ENCODE results near the gene ZSWIM5. TPM values are rescaled to one million over a fixed set of nuclear protein-coding genes. Genes with fewer than 3 reads are reported as not detected.
A peak's percentile ranks its signal among the peaks of the same experiment; 100 is the strongest.

ZSWIM5 gene
- total and polyA plus RNA-seq, 9 of the 15 experiments (the other 6 are each of a cell fraction or from before 2014, with no cell fraction given), result under 0.01 to 0.07 (median 0.03) TPM; not detected in 3

DNA sequence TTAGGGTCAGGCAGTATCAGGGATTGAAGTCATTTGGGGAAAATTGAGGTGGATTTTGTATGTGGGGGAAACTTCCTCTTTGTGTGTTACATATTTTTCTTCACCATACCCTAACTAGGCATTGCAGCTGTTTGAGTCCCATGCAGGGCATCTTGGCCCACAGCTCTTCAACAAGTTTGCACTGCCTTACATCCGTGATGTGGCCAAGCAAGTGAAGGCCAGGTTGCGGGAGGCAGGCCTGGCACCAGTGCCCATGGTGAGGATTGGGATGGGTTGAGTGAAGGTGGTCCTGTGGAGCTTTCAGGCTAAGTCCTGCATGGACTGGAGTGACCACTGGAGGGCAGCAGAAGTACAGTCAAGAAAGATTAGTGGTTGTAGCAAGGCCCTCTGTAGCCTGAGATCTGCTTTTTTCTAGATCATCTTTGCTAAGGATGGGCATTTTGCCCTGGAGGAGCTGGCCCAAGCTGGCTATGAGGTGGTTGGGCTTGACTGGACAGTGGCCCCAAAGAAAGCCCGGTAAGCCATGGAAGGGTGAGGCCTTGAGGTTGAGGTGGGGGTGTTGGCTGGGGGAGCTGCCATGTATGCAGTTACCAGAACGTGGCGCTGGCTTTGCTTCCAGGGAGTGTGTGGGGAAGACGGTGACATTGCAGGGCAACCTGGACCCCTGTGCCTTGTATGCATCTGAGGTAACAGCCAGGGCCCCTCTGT is 191.9 kb downstream of the ZSWIM5 start (continued):
- TF ChIP-seq, protein P1, sequence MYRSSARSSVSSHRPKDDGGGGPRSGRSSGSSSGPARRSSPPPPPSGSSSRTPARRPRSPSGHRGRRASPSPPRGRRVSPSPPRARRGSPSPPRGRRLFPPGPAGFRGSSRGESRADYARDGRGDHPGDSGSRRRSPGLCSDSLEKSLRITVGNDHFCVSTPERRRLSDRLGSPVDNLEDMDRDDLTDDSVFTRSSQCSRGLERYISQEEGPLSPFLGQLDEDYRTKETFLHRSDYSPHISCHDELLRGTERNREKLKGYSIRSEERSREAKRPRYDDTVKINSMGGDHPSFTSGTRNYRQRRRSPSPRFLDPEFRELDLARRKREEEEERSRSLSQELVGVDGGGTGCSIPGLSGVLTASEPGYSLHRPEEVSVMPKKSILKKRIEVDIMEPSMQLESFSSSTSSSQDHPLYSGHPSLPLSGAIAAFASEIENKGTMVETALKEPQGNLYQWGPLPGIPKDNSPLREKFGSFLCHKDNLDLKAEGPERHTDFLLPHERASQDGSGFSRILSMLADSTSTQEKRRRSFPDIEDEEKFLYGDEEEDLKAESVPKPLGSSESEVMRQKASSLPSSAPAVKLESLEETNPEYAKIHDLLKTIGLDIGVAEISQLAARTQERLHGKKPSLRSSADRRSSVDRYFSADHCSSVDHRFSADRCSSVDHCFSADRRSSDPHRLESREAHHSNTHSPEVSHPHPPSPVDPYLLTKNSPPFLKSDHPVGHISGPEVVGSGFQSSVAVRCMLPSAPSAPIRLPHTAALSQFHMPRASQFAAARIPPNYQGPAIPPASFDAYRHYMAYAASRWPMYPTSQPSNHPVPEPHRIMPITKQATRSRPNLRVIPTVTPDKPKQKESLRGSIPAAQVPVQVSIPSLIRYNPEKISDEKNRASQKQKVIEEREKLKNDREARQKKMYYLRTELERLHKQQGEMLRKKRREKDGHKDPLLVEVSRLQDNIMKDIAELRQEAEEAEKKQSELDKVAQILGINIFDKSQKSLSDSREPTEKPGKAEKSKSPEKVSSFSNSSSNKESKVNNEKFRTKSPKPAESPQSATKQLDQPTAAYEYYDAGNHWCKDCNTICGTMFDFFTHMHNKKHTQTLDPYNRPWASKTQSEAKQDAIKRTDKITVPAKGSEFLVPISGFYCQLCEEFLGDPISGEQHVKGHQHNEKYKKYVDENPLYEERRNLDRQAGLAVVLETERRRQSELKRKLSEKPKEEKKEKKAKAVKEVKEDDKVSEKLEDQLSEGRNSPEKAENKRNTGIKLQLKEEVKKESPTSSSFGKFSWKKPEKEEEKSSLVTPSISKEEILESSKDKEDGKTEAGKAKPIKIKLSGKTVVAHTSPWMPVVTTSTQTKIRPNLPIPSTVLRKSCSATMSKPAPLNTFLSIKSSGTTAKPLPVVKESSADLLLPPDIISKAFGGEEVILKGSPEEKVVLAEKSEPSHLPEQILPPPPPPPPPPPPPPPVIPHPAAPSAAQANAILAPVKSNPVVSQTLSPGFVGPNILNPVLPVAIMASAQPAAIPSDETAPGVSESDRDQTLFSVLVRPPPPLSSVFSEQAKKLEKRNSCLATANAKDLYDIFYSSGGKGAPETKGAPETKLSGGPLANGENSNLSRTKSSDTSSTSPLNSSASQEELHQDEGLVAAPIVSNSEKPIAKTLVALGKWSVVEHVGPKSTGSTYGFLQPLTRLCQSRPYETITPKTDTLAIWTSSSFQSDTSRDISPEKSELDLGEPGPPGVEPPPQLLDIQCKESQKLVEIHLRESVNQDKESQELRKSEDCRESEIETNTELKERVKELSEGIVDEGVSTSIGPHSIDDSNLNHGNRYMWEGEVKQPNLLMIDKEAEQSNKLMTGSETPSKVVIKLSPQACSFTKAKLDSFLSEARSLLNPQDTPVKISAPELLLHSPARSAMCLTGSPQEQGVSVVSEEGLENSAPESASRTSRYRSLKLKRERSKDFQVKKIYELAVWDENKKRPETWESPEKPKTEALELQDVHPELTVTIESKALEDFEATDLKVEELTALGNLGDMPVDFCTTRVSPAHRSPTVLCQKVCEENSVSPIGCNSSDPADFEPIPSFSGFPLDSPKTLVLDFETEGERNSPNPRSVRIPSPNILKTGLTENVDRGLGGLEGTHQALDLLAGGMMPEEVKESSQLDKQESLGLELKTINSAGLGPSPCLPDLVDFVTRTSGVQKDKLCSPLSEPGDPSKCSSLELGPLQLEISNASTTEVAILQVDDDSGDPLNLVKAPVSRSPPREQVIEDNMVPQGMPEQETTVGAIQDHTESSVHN (IDR thresholded peaks at IDR 0.05; ENCODE audit: borderline replicate concordance in 1 of 2, low read depth in 1 of 2), result no peak
- peak; percentile 28; the same call in 1 of the 2 replicates for TF ChIP-seq JUN (IDR thresholded peaks at IDR 0.05; ENCODE audit: borderline replicate concordance, low read depth, low read length)
- TF ChIP-seq JUN (CRISPR knock-in tag; IDR thresholded peaks at IDR 0.05; ENCODE audit: borderline replicate concordance), result no peak
- no peak for TF ChIP-seq MED1 (CRISPR knock-in tag; IDR thresholded peaks at IDR 0.05; ENCODE audit: borderline replicate concordance)
- TF ChIP-seq IRF9 (tag; IDR thresholded peaks at IDR 0.05), result no peak
- TF ChIP-seq POLR2A (conservative IDR thresholded peaks at IDR 0.05), result no peak; the same call in 1 of the 2 replicates
- 0 out of 4 replicates have a peak, but pooled peaks of 1 of the 2 experiments have one; percentile 41 for TF ChIP-seq RCOR1 (IDR thresholded peaks at IDR 0.05; ENCODE audit: borderline replicate concordance in 1 of 2, low read depth in 2 of 2, low read length in 2 of 2)
- 0 out of 2 replicates have a peak, but pooled peaks have one; percentile 43 for TF ChIP-seq SMAD4 (CRISPR knock-in tag; conservative IDR thresholded peaks at IDR 0.05)
- TF ChIP-seq, protein P2, sequence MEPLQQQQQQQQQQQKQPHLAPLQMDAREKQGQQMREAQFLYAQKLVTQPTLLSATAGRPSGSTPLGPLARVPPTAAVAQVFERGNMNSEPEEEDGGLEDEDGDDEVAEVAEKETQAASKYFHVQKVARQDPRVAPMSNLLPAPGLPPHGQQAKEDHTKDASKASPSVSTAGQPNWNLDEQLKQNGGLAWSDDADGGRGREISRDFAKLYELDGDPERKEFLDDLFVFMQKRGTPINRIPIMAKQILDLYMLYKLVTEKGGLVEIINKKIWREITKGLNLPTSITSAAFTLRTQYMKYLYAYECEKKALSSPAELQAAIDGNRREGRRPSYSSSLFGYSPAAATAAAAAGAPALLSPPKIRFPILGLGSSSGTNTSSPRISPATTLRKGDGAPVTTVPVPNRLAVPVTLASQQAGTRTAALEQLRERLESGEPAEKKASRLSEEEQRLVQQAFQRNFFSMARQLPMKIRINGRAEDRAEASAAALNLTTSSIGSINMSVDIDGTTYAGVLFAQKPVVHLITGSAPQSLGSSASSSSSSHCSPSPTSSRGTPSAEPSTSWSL (CRISPR knock-in tag; IDR thresholded peaks at IDR 0.05; ENCODE audit: borderline replicate concordance), result no peak
- TF ChIP-seq LARP7 (IDR thresholded peaks at IDR 0.05), result no peak
- no peak for TF ChIP-seq NFIX (CRISPR knock-in tag; IDR thresholded peaks at IDR 0.05; ENCODE audit: low read depth)
- 0 out of 2 replicates have a peak, but pooled peaks have one; percentile 27 for TF ChIP-seq EHMT2 (IDR thresholded peaks at IDR 0.05)
- TF ChIP-seq STAG1 (CRISPR knock-in tag; IDR thresholded peaks at IDR 0.05; ENCODE audit: borderline replicate concordance), result peak; percentile 92
- no peak for TF ChIP-seq CEBPG (CRISPR knock-in tag; IDR thresholded peaks at IDR 0.05)
- TF ChIP-seq CEBPG (tag; conservative IDR thresholded peaks at IDR 0.05 in 1 of 2, IDR thresholded peaks at IDR 0.05 in 1 of 2), result no peak
- TF ChIP-seq MBD2 (IDR thresholded peaks at IDR 0.05; ENCODE audit: borderline replicate concordance, low read depth), result no peak
- TF ChIP-seq RFX7 (CRISPR knock-in tag; IDR thresholded peaks at IDR 0.05), result no peak
